H1 (cell line): ENCODE results near the gene FCRL5.

ENCODE experiments used
- CTCF ChIP-seq, 3 experiments: IDR thresholded peaks; 1 replicate in 2 of 3; 2 replicates in 1 of 3; pipeline versions ENCODE4 v1.5.1 to v1.6.1; 2011; ENCODE audit warnings: low read length in 3 of 3, mild to moderate bottlenecking in 3 of 3, inconsistent platforms in 2 of 3, low read depth in 1 of 3, moderate library complexity in 1 of 3; ENCODE audit not compliant: insufficient read depth in 1 of 3; ENCODE audit errors: control extremely low read depth in 1 of 3
- POLR2A ChIP-seq, 2 experiments: IDR thresholded peaks; 1 replicate in 1 of 2; 2 replicates in 1 of 2; pipeline ENCODE4 v1.6.1; 2011; ENCODE audit warnings: low read depth in 2 of 2, low read length in 2 of 2, mild to moderate bottlenecking in 2 of 2; ENCODE audit errors: control extremely low read depth in 1 of 2
- RBBP5 ChIP-seq: IDR thresholded peaks from 2 replicates; pipeline ENCODE4 v1.7.1; 2012; ENCODE audit warnings: low read depth, mild to moderate bottlenecking, inconsistent platforms, low read length, moderate library complexity, borderline replicate concordance

- TF ChIP-seq POLR2A (IDR thresholded peaks at IDR 0.05; ENCODE audit: control extremely low read depth in 1 of 2, low read depth in 2 of 2, low read length in 2 of 2) (no peak), RBBP5 (no peak), CTCF (IDR thresholded peaks at IDR 0.05; ENCODE audit: control extremely low read depth in 1 of 3, insufficient read depth in 1 of 3, low read depth in 1 of 3, low read length in 3 of 3) (no peak)
Observed at GRCh38 chr1:157580828-157581210, 28.5 kb upstream of the FCRL5 start.
